Thoracic aorta (tissue), 2 donors: ENCODE measurements around the gene PHF12. TPM values are rescaled to one million over a fixed set of nuclear protein-coding genes. Genes with fewer than 3 reads are reported as not detected.

Source experiments
- ATAC-seq: fragments of 150-250 bp; one replicate; pipeline ENCODE4 v1.8.0; 2017; ENCODE audit warnings: low read depth; ENCODE audit not compliant: insufficient number of reproducible peaks, low FRiP score
- DNase-seq: peaks from one replicate; pipeline ENCODE4 v3.0.0-alpha.2; 2020; ENCODE audit warnings: low spot score
- H3K27ac ChIP-seq, 2 donors: fragments of 200-600 bp; sonication (generic); 1 replicate in 1 of 2; 2 replicates in 1 of 2; pipeline ENCODE4 v1.5.1; 2016; ENCODE audit warnings: mild to moderate bottlenecking in 2 of 2, moderate library complexity in 2 of 2
- H3K27me3 ChIP-seq: fragments of 200-600 bp; sonication (generic); replicated peaks from 2 replicates; pipeline ENCODE4 v1.6.0; 2016; ENCODE audit warnings: mild to moderate bottlenecking; ENCODE audit not compliant: insufficient read depth
- H3K36me3 ChIP-seq: fragments of 200-600 bp; sonication (generic); one replicate; pipeline ENCODE4 v1.5.1; 2016
- H3K4me1 ChIP-seq, 2 donors: fragments of 200-600 bp; sonication (generic); 1 replicate in 1 of 2; 2 replicates in 1 of 2; pipeline versions ENCODE4 v1.5.1 to v1.6.0; 2016; ENCODE audit warnings: low read depth in 2 of 2, mild to moderate bottlenecking in 1 of 2; ENCODE audit not compliant: control insufficient read depth in 1 of 2
- H3K4me3 ChIP-seq: fragments of 200-600 bp; sonication (generic); 2 replicates; pipeline ENCODE4 v1.5.1; 2016; ENCODE audit warnings: mild to moderate bottlenecking
- H3K9me3 ChIP-seq: fragments of 200-600 bp; sonication (generic); 2 replicates; pipeline ENCODE4 v1.5.1; 2016
- CTCF ChIP-seq: fragments of 200-600 bp; sonication (generic); IDR thresholded peaks from one replicate; pipeline ENCODE4 v1.5.1; 2019; ENCODE audit warnings: antibody characterized with exemption
- total RNA-seq, 2 donors: library from RNA; depleted of rRNA; stranded (reverse); fragments of >200 nt; gene quantifications; one replicate each; pipeline versions ENCODE4 v1.1.0 to v1.2.3, GENCODE V29; 2016

The PHF12 gene
- total RNA-seq, 2 donors from 2014 or later: 46.4 to 99.4 TPM

DNA sequence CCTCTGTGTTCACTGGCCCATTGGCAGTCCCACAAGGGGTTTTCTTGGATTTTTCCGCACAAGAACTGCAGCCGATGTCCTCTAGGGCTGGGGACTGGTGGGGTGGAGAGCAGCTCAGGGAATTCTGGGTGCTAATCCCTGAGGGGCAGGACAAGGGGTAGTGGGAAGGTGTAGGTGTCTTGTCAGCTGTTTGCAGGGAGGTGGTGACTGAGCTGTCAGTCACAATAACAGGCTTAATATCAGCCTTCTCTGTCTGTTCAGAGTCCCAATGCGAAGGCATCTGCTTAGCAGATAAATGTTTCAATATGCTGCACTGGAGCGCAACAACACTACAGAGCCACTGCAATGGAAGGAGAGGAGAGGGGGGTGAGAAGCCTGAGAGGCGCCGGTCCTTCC, 38.4 kb downstream of the PHF12 start:
- H3K9me3 ChIP-seq: no peaks in the 10 kb centered on the region
- no peak overlapping the region for H3K27ac ChIP-seq
- H3K36me3 ChIP-seq: peaks cover 75% of the 10 kb centered on the region

DNA sequence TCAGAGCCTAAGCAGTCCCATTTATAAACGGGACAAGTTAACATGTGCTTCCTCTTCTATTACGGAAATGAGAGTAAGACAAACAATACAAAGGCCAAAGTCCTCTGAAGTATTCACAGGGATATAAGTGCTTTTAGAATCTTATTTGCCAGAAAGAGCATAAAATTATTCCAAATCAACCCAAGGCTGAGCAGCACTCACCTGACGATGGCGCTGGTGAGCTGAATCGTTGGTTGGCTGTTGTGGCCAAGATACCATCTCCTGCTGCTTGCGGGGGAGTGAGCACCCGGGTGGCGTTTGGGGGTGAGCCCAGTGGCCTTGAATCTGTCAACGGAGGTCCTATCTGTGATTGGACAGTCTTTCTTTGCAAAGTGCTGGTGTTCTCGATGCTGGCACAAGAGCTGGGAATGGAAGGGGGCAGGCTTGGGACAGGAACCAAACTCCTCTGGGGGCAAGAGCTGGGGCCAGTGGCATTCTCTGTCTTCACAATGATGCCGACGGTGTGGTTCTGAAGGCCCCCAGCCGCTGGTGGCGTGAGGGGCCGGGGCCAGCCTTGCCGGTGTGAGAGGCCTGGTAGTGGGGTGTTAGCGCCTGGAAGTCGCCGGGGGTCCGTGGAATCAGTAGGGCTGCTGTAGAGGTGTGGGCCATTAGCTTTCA, 38.9 kb downstream of the PHF12 start:
- no peak for ATAC-seq
- H3K9me3 ChIP-seq: no peaks in the 10 kb centered on the region
- DNase-seq: no peak
- no peak overlapping the region for H3K27ac ChIP-seq
- peaks cover 70% of the 10 kb centered on the region for H3K36me3 ChIP-seq
- no peak overlapping the region for H3K4me3 ChIP-seq
- no peaks in the 10 kb centered on the region for H3K27me3 ChIP-seq
- H3K4me1 ChIP-seq: peaks cover 10 to 19% of the 10 kb centered on the region in 2 donors
- no peak for TF ChIP-seq CTCF

More for the DNA sequence above, 38.4 kb downstream of the PHF12 start:
- ATAC-seq (no peak), DNase-seq (no peak)
- no peak overlapping the region for H3K4me3 ChIP-seq
- no peaks in the 10 kb centered on the region for H3K27me3 ChIP-seq
- TF ChIP-seq CTCF: no peak
- peaks cover 10 to 14% of the 10 kb centered on the region in 2 donors for H3K4me1 ChIP-seq

GRCh38 chr17:28911411-28912045, 39.8 kb downstream of the PHF12 start:
- TF ChIP-seq CTCF: no peak
- no peak overlapping the region for H3K27ac ChIP-seq
- H3K9me3 ChIP-seq: no peaks in the 10 kb centered on the region
- H3K36me3 ChIP-seq: peaks cover 70% of the 10 kb centered on the region
- ATAC-seq (no peak), DNase-seq (no peak)
- peaks cover 10 to 19% of the 10 kb centered on the region in 2 donors for H3K4me1 ChIP-seq
- no peaks in the 10 kb centered on the region for H3K27me3 ChIP-seq
- H3K4me3 ChIP-seq: no peak overlapping the region

DNA sequence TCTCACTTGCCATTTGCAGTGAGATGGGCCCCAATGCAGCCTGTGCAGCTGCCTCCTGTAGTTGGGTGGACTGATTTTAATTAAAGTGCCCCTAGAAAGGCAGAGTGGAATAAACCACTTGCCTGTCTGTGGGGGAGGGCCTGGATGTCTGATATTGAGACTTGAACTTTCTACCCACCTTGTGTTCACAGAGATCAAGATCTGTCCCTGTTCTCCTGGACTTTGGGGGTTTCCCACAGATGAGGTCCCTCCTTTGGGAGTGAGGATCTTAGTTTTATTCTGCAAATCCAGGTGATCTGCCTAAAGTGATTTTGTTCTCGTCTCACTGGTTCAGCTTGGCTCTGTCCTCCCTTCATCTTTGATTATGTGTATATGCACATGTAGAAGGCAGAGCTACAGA, 40.8 kb downstream of the PHF12 start:
- ATAC-seq (no peak), DNase-seq (no peak)
- Histone ChIP-seq H3K27me3 (no peaks in the 10 kb centered on the region), H3K4me3 (no peak overlapping the region), H3K27ac (no peak overlapping the region), H3K9me3 (no peaks in the 10 kb centered on the region), H3K36me3 (peaks cover 72% of the 10 kb centered on the region), H3K4me1 (peaks cover 10 to 19% of the 10 kb centered on the region in 2 donors)
- no peak for TF ChIP-seq CTCF

DNA sequence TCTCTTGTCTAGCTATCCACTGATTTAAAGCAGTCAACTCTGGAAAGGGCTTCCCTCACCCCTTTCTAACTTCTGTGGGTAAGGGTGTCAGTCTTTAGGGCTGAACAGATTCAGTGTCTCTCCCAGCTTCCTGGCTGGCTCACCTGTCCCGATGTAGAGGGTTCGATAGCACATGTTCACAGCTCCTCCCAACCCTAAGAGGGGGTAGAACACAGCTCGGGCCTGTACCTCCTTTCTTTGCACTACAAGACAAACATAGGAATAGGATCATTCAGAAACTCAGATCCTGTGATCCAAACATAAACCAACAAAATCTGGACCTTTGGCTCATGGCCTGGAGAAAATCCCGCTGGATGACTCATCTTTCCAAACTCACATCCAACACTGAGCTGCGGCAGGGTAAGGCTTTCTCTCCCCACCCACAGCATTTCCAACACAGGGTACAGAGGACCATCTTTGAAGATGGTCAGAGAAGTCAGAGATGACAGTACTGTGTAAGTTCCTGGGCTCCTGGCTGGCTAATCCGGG, 42.6 kb downstream of the PHF12 start:
- ATAC-seq (peak; percentile 91), DNase-seq (no peak)
- no peak overlapping the region for H3K4me3 ChIP-seq
- H3K4me1 ChIP-seq: peaks cover 10 to 19% of the 10 kb centered on the region in 2 donors
- no peaks in the 10 kb centered on the region for H3K9me3 ChIP-seq
- H3K27me3 ChIP-seq: no peaks in the 10 kb centered on the region
- TF ChIP-seq CTCF: no peak
- peaks cover 59% of the 10 kb centered on the region for H3K36me3 ChIP-seq
- peak overlapping the region; percentile 60 to 79 for H3K27ac ChIP-seq
